Gastroesophageal sphincter (tissue), 3 donors: ENCODE results near the gene SLC5A11.

Source experiments
- CTCF ChIP-seq, 4 experiments: fragments of 200-600 bp in 2 of 4; fragments of 450-650 bp in 2 of 4; sonication (generic) in 1 of 4; IDR thresholded peaks; one replicate each; pipeline ENCODE4 v1.5.1; 2017 to 2019; ENCODE audit warnings: antibody characterized with exemption in 4 of 4, mild to moderate bottlenecking in 2 of 4, moderate library complexity in 2 of 4
- EP300 ChIP-seq: sonication (generic); formaldehyde crosslinking; IDR thresholded peaks from one replicate; pipeline ENCODE4 v1.6.1; 2017; ENCODE audit warnings: antibody characterized with exemption, mild to moderate bottlenecking
- POLR2A ChIP-seq, 2 donors: fragments of 450-650 bp; IDR thresholded peaks; one replicate each; pipeline ENCODE4 v1.6.1; 2017; ENCODE audit warnings: antibody characterized with exemption in 2 of 2, mild to moderate bottlenecking in 2 of 2, moderate library complexity in 1 of 2
- POLR2AphosphoS5 ChIP-seq: sonication (generic); formaldehyde crosslinking; IDR thresholded peaks from one replicate; pipeline ENCODE4 v1.6.1; 2017; ENCODE audit warnings: antibody characterized with exemption

- no peak for TF ChIP-seq POLR2AphosphoS5
- no peak for TF ChIP-seq CTCF (IDR thresholded peaks at IDR 0.05)
- no peak for TF ChIP-seq POLR2A (IDR thresholded peaks at IDR 0.05)
- TF ChIP-seq EP300: no peak
These were observed 34.6 kb upstream of the SLC5A11 start for GRCh38 chr16:24810951-24811843.
